GM19239 (cell line): Measurements from ENCODE around the gene FGF23.

Experiments used
- DNase-seq: peaks from one replicate; pipeline ENCODE4 v3.0.0; 2011; ENCODE audit warnings: low spot score; ENCODE audit not compliant: insufficient read length
- FAIRE-seq: peaks from 2 replicates; lab custom pipeline; 2011; peaks lifted over from hg19 to GRCh38; lab: Jason Lieb, UNC

FGF23 gene

DNA sequence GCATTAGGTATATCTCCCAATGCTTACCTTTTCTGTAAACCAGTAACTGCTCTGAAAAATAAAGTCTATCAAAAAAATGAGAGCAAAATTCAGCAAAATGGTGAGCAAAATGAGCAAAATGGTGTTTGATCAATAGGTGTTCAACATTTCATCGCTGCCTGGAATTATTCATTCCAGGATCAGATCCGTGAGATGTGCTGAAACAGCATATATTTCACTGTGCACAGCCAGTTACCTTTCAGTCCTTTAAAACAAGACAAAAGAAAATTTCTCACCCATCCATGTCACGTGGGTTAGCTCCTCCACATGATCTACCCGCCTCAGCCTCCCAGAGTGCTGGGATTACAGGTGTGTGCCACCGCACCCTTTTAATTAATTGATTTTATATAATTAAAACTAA lies 8.1 kb upstream of the FGF23 start:
- FAIRE-seq, result no peak

DNA sequence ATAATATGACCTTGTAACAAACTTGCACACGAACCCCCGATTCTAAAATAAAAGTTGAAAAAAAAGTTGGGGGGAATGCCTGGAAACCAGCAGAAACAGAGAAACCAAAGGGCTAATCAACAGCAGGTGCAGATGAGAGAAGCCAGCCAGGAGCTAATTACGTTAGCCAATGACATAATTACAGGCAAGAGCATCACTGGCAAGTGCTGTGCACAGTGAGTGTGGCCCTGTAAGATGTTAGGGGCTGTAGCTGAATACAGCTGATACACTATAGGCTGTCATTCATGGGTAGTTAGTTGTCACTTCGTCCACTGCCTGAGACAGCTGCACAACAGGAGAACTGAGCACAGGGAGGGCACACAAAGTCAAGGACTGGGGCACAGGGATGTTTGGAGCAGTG lies 7.3 kb upstream of the FGF23 start:
- FAIRE-seq (no peak), DNase-seq (no peak)

More for the DNA sequence above, 8.1 kb upstream of the FGF23 start:
- no peak for DNase-seq

DNA sequence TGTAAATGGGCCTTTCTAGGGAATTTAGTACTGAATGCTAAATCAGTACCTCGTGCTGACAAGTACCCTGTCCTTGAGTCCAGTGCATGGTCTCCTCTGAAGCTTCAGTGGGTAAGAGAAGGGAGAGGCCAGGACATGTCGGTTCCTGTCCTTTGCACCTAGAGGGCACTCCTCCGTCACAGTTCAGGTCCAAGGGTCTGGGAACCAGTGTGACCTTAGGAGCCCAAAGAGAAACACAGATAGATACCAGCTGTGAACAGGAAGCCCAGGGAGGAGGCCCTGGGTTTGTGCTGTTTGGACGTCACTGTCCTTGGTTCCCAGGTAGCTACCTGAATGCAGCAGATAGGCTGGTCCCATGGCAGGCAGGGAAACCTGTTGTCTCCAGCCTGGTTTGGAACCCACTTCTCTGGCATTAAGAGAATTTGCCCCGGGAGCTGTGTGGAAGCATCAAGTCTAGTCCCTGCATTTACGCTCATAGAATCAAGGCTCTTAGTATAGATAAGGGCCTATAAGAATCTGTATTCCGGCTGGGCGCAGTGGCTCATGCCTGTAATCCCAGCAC lies 3.9 kb upstream of the FGF23 start:
- FAIRE-seq, result no peak
- no peak for DNase-seq

DNA sequence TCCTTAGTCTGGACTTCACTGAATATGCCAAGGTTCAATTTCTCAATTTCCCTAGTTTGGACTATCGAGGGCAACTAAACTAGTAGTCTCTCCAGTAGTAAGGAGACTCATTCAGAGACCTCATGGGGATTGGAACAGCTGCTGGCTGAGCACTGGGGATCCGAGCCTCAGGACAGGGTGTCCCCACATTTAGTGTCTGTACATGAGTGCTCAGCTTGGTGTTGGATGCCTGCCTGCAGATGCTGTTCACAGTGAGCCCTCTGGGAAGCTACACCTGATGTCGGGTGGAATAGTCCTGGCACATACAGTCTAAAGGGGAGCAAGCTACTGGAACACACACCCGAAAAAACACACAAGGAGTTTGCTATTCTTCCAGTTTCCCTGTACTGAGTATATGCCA lies 820 bp upstream of the FGF23 start:
- no peak for FAIRE-seq
- no peak for DNase-seq

DNA sequence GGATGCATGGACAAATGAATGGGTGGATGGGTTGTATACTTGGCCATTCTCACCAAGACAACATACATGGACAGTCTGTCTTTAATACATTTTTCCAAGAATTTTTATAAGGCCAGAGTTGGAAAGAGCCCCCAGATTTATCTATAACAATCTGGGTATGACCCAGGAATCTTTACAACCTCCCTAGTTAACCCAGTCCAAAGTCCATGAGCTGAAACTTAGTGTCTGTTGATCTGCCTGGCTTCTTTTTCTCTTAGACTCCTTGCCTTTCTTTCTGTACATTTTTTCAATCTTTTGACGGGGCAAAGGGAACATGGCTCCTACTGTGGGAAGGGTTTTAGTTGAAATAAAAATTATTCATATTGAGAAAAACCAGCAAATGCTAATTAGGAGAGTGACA lies 740 bp downstream of the FGF23 start:
- FAIRE-seq (no peak), DNase-seq (no peak)

DNA sequence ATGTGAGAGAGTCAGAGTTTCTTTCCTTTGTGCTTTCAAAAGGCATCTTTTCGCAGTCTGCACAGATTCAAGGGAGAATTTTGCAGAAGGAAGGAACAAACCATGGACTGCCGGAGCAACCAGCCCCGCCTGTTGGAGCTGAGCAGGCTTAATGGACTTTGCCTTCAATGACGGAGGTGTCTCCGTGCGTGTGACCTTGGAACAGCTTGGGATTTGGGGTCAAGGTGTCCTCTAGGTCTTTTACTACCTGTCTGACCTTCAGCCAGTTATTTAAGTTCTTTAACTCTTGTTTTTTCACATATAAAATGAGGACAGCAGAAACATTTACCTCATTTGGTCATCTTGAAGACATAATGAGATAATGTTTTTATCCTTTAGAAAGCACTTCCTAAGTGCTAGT lies 4.1 kb downstream of the FGF23 start:
- no peak for FAIRE-seq
- DNase-seq, result no peak

DNA sequence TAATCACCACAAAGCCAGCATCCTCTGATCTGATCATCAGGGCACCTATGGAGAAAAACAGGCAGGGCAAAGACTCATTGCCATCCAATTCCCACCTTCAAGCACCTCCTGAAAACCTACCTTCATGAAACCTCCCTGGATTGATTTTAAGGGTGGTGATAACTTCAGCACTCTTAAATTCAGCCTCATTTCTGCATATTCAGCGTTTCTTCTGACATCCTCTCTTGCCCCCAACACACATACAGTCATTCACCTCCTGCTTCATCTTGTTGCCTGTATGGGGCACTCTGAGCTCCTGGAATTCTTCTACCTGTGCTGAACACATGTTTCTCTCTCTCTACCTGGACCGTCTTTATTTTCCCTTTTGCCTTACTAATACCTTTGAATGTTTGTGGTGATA lies 6.9 kb downstream of the FGF23 start:
- FAIRE-seq (no peak), DNase-seq (no peak)

DNA sequence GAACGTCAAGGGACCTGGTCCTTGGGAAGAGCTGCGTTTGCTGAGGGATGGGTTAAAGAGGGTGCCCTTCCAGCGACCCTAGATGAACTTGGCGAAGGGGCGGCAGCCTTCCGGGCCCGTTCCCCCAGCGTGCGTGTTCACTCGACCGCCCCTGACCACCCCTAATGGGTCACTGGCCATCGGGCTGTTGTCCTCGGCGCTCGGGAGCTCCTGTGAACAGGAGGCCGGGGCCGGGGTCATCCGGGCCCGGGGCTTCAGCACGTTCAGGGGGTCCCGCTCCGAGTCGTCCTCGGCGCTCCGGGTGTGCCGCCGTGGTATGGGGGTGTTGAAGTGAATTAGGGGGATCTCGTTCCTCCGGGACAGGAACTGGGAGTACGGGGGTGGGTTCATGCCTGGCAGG lies 9.2 kb downstream of the FGF23 start:
- FAIRE-seq, result no peak
- DNase-seq, result no peak

DNA sequence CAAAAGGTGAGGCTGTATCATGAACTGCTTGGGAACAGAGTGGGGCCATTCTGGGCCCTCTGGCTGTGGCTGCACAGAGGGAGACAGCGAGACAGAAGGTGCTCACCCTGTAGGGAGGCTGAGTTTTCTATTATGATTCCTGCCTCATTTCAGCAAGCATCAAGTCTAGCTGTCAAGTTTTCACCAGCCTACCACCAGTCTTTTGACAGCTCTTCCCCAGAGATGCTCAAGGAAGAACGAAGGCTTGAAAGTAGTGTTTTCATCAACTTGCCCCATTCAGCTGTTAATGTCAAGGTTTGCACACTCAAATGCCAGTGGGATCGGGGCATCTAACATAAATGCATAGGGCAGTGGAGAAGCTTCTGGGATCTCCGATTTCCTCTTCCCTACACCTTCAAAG lies 10.0 kb downstream of the FGF23 start:
- FAIRE-seq (no peak), DNase-seq (no peak)

DNA sequence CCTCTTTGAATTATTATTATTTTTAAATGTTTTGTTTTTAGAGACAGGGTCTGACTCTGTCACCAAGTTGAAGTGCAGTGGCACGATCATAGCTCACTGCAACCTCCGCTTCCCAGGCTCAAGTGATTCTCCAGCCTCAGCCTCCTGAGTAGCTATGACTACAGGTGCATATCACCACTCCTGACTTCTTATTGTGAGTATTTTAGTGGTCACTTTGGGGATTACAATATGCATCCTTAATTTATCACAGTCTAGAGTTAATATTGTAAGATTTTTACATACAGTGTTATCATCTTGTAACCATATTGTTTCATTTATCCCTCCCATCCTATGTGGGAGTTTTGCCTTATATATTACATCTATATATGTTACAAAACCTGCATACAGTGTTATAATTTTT lies 13.4 kb downstream of the FGF23 start:
- no peak for FAIRE-seq
- no peak for DNase-seq

DNA sequence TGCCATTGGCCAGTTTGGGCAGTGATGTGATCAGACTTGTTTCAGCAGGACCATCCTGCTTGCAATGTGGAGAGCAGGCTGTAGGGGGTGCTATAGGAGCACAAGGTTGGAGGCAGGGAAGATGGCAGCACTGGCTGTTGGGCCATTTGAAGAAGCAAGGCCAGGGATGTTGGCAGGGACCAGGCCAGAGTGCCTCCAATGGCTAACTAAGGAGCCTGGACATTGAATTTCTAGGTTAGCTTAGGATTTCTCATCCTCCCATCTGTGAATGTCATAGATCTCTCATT lies 23.5 kb downstream of the FGF23 start:
- no peak for DNase-seq
- FAIRE-seq, result peak; percentile 60

DNA sequence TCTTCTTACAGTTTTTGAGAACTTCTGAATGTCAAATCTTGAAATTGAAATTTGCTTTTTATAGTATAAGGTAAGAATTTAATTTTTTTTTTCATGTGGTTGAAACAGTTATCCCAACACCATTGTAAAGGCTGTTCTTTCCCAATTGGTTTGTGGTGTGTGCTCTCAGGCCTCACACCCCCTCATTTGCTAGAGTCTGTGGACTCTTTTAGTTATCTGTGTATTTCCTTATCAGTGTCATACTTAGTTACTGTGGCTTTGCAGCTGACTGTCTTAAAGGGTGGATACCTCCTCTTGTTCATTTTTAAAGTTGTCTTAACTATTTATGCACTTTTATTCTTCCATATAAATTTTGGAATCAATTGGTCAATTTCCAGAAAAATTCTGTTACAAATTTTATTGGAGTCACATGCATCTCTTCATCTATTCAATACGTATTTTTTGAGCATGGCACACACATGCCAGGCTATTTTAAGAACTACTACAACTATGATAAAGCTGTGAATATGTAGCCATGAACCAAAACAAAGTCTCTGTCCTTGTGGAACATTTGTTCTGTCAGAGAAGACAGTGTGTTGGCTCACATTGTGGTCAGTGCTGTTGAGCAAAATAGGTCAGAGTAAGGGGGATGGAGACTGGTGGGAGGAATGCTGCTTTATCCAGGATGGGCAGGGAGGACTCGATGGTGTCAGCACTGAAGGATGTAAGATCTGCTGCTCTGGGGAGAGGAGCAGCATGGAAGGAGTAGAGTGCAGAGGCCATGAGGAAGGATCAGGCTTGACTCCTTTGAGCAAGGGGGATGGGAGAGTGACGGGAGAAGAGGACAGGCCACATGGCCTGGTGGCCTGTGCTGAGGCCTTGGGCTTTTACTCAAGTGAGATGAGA lies 24.1 kb downstream of the FGF23 start:
- DNase-seq (no peak), FAIRE-seq (no peak)

DNA sequence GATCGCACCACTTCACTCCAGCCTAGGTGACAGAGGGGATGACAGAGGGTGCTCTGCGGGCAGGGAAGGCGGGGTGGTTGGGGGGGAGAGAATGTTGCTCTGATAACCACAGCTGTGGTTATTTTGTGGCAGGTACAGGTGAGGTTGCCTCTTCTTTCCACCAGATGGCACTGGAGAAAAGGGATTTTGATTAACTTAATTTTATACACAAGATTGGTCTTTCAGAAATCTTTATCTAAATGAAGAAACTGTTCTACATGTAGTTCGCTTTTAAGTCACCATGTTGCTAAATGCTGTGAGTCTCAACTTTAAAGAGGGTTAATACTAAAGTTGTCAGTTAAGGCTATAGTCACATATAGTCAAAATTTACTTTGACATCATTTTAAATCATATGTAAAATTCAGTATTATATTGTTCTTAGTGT lies 25.7 kb downstream of the FGF23 start:
- FAIRE-seq (peak; percentile 68), DNase-seq (no peak)

DNA sequence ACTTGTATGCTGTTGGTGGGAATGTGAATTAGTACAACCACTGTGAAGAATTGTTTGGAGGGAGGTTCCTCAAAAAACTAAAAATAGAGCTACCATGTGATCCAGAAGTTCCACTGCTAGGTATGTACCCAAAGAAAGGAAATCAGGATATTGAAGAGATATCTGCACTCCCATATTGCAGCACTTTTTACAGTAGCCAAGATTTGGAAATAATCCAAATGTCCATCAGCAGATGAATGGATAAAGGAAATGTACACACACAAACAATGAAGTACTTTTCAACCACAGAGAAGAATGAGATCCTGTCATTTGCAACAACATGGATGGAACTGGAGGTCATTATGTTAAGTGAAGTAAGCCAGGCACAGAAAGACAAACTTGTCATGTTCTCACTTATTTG lies 32.6 kb downstream of the FGF23 start:
- DNase-seq, result no peak
- FAIRE-seq, result no peak

DNA sequence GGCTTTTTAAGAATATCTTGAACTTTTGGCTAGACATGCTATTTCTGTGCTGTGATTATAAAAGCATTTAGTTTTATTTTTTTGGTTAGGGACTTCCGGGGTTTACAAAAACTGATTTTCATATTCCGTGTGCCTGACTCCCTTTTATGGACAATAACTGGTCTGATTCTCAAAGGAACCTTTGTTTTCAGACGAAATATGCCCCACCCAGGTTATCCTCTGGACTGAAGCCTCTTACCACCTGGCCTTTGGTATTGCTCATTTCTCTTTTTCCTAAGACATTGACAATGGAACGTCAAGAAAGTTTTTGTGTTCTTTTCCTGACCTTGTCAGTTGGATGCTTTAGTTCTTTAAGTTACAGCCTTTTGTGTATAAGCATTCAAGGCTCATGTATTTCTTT lies 47.7 kb downstream of the FGF23 start:
- no peak for DNase-seq
- no peak for FAIRE-seq

DNA sequence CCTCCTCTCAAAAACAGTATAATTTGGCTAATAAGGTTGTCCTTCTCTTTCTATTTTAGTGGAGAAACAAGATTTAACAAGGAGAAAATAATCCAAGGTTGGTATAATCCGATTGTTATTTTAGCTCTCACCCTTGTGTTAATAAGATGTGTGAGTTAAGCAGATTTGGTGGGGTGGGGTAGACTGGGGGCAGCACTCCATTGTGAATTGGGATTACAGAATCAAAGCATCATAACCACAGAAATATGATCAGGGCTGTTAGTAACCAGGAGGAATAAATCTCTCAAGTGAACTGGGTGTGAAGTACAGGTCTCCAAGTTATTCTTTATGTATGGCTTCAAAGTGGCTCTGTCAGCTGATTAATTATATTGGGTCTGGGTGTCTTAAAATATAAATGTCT lies 48.3 kb downstream of the FGF23 start:
- FAIRE-seq (no peak), DNase-seq (no peak)

DNA sequence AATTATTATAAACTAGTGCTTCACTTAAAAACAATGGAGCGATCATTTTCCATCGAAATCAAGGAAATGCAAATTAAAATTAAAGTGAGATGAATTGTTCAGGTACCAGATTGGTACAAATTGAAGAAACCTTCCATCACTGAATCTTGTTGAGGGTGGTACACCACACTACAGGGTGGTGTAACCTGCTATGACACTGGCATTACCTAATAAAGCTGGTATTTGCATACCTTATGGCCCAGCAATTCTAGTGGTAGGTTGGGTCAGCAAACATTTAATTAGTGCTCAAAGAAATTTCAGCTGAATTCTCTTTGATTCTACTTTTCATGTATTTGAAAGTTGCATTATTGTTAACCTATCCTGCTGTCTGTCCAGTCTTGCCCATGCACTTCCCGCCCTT lies 49.3 kb downstream of the FGF23 start:
- DNase-seq (no peak), FAIRE-seq (no peak)

DNA sequence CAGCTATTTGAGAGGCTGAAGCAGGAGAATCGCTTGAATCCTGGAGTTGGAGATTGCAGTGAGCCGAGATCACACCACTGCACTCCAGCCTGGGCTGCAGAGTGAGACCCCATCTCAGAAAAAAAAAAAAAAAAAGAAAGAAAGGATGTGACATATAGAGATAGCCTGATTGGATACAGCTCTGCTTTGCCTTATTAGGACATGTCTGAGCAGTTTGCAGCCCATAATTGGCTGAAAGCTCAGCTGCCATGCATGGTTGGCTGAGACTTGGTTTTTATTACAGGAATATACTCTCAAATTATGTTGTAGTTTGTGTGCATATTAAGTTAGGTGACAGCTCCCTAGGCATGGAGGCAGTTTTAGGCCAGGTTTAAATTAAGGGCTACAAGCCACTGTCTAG lies 52.2 kb downstream of the FGF23 start:
- FAIRE-seq (no peak), DNase-seq (no peak)

DNA sequence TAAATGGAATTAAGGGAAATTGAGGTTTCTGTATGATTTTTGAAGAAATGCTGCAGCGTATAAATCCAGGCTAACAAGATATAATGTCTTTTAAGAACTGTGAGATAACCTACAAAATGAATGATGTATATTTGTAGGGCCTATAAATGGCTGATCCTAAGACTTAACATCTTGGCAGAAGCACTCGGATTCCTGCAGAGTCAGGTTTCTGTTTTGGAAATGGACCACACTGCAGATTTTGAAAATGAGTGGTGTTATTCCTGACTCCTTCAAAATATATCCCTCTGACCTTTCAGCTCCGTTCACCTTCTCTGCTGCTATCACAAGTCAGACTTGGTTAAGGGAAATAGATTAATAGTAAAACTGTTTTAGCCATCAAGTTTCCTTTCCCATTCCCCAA lies 53.5 kb downstream of the FGF23 start:
- DNase-seq (no peak), FAIRE-seq (no peak)

DNA sequence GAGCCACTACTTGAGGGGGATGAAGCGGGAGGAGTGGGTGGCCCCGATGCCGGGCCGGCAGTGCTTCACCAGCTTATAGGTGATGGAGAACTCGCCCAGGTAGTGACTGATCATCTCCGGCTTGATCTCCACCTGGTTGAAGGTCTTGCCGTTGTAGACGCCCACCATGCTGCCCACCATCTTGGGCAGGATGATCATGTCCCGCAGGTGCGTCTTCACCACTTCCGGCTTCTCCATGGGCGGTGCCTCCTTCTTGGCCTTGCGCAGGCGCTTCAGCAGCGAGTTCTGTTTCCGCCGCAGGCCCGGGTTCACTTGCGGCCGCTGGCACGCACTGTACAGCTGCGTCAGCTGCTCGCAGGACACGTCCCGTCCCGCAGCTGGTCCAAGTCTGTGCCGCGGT lies 55.1 kb downstream of the FGF23 start:
- DNase-seq (no peak), FAIRE-seq (no peak)

DNA sequence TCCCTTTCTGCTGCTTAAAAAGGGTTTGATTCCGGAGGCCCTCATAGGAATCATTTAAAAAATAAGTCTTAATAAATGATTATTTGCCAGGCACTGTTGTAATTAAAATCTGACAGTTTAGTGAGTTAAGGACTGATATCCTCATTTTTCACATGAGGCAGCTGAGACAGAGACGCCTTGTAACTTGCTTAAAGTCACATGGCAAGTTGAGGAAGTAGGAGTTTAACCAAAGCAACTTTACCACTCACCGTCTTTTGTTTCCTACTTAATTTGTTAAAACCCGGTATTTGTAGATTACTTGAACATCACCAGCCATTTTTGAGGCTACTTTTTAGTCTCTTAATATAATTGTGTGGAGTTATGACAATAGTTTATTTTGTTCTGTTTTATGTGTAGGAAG lies 56.1 kb downstream of the FGF23 start:
- no peak for FAIRE-seq
- DNase-seq, result no peak

DNA sequence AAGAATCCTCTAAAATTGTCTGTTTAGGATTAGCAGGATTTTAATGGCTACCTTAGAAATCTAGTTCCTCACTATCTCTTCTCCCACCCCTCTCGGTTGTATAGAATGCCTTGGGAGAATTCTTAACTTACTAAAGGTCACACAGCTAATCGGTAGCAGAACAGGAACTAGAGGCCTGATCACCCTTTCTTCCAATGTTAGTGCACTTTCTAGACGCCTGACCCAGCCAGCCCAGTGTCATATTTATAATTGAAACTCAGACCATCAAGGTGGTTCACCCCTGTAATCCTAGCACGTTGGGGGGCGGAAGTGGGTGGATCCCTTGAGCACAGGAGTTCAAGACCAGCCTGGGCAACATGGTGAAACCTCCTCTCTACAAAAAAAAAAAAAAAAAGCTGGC lies 56.8 kb downstream of the FGF23 start:
- DNase-seq (no peak), FAIRE-seq (no peak)
